ENCODE data around the gene ATP23.

Gene ATP23

DNA sequence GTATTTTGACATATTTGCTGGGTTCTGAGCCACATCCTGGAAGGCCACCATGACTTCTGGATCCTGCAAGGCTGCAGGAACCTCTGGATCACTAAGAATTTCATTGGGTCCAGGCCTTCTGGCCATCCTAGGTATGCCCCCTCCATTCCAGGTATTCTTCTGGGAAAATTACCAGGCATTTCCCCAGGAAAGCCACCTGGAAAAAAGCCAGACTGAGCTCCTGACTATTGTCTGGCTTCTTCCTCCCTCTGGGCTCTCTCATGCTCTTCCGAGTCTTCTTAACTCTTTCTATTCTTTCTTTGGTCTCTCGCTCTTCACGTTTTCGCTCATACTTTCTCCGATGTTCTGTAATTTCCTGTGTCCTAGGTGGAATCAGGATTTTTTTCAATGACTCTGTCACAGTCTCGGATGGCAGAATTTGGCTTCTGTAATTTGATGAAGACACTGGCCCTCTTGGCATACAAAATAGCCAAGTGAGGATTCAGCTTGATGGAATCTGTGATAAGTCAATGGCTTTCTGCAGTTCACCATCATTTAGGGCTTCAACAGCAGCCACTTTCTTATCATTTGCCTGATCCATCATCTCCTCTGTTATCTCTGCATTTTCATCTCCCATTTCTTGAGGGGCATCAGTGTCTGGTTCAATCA lies 42.6 kb downstream of the ATP23 start:
- no peak for DNase-seq

DNA sequence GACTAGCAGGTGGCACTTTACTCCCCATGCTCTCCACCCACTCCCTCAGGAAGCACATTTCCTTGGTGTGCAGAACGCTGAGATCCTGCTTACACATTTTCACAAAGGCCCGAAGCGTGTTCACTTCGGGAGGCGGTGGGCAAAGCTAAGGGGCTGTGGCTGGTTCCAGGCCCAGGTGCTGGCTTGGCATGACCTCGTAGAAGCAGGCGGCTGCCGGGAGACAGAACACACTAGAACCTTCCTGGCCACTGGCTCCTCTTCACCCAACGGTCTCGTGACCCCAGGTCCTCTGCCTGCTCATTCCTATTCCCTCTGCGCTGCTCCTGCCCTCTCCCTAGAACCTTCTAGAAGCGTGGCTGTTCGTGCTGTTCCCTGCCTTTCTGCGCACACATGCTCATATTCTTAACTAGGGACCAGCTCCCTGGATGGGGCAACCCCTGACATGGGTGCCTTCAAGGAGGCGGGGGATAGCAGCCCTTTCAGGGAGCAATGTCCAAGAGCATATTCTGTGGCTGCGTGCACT lies 43.3 kb downstream of the ATP23 start:
- no peak for DNase-seq

- no peak for DNase-seq
These were observed 44.3 kb downstream of the ATP23 start for GRCh38 chr12:57985685-57986084.

DNA sequence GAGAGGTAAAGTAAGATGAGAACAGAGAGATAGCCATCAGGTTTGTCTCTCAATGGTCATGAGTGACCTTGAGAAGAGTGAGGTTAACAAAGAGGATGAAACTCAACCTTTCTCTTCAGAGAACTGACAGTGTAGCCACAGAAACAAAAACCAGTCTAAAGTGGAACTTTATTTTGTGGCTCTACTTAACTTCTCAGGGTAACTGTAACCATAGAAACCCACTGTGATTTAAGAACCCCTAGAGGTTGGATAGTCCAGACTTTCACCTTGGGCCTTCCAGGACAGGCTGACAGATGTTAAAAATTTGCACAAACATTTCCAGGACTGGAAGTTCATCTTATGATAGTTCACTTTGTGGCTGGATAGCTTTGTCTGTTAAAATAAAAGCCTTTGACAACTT lies 48.5 kb downstream of the ATP23 start:
- no peak for DNase-seq

GRCh38 chr12:57990241-57990883 lies 49.0 kb downstream of the ATP23 start:
- no peak for DNase-seq

DNA sequence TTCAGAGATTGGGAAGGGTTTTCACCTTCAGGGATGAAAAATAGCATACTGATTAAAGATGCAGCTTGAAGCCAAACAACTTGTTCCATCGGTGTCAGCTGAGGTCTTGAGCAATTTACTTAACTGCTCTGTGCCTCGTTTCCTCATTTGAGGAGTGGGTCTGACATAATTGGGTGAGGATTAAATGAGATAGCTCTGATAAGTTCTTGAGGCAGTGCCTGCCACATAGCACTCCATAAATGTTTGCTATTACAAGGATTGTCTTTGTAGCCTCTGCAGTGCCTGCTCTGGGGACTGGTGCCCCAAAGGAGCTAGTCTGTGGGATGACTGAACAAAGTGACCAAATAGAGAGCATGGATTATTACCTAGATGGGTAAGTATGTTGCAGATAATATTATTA lies 50.6 kb downstream of the ATP23 start:
- DNase-seq: no peak

- DNase-seq: no peak
These were observed 51.7 kb downstream of the ATP23 start for GRCh38 chr12:57993030-57993429.

DNA sequence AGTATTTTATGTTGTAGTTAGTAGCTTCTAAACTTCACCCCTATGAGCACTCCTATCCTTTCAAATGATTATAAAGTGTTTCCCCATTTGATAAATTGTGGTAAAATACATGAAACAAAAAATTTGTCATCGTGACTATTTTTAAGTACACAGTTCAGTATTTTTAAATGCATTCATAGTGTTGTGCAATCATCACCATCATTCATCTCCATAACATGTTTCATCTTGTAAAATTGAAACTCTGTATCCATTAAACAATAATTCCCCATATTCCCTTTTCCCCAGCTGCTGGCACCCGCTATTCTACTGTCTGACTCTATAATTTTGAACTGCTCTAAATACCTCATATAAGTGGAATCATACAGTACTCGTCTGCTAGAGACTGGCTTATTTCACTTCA lies 52.5 kb downstream of the ATP23 start:
- no peak for DNase-seq

- DNase-seq: no peak
These were observed 55.2 kb downstream of the ATP23 start for GRCh38 chr12:57996520-57996919.

DNA sequence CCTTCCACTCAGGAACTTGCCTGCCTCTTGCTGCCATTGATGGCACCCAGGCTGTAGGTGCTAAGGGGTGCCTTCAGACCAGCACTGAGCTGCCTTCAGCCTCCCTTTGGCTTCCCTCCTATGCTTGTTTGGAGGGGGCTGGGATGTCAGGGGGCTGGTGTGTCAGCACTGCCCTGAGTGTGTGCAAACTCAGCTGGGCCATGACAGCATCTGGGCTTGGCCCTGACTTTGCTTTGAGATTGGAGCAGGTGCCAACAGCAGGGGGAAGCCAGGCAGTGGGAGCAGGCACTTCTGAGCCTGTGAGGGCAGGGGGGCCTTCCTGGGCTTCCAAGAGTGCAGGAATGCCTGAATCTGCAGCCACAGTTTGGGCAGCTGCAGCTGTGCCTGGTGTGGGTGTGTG lies 56.9 kb downstream of the ATP23 start:
- no peak for DNase-seq

- no peak for DNase-seq
These were observed 59.1 kb downstream of the ATP23 start for GRCh38 chr12:58000499-58000898.

- DNase-seq: no peak
These were observed 66.5 kb downstream of the ATP23 start for GRCh38 chr12:58007875-58008274.

DNA sequence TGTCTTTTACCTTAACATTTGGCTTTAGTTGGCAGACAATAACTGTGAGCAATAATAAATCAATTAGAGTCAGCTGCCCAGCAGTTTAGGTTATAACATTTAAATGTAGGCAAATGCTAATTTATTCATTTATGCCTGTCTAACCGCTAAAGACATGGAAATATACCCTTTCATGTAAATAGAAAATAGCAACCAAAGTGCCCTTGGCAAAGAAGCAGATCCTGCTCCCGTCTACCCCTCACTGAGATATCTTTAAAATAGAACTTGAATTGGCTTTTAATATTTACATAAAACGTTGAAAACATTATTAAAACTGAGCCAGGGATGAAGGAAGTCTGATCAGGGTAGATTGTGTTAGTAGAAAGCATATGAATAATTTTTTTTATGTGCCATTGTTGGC lies 67.3 kb downstream of the ATP23 start:
- DNase-seq: no peak

All from NCI-H1105 treated with DMSO at 0.1 percent for 48 hours (cell line).